ENCODE measurements around the gene TRIP12. TPM values are rescaled to one million over a fixed set of nuclear protein-coding genes. Genes with fewer than 3 reads are reported as not detected.

TRIP12 gene
- polyA plus RNA-seq, 3 donors, result 22.2 to 56.7 (median 44.0) TPM

DNA sequence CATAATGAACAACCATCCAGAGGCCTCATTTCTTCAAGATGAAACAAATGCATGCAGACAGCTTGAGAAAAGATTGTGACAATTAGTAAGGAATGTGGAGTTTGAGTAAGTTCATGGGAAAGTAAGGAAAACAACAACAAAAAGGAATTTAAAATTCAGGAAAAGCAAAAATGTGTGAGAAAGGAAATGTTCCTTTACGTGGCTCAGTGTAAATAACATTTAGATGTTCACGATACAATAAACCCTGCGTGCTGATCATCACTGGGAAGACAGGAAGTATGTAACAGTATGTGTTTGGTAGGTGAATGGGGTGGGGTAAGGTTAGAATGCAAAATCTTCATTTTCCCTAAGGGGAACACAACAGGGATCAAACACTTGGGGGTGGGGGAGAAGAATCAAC, 72.7 kb downstream of the TRIP12 start:
- no peak overlapping the region for H3K27ac ChIP-seq (ENCODE audit: low read depth in 1 of 2, low read length in 2 of 2)
- Mint-ChIP-seq H3K27ac (peak overlapping the region in 2 of 7 donors; percentile 31 to 47), H3K9me3 (no peaks in the 10 kb centered on the region), H3K4me1 (peaks cover 11% of the 10 kb centered on the region), H3K27me3 (ENCODE audit: low read depth in 3 of 3) (no peaks in the 10 kb centered on the region), H3K4me3 (no peak overlapping the region), H3K36me3 (peaks cover 45 to 64% of the 10 kb centered on the region in 2 donors)
- no peak overlapping the region for H3K4me3 ChIP-seq (replicated peaks in 1 of 3; ENCODE audit: low read depth in 2 of 3, low read length in 3 of 3)
- TF ChIP-seq, protein P1, sequence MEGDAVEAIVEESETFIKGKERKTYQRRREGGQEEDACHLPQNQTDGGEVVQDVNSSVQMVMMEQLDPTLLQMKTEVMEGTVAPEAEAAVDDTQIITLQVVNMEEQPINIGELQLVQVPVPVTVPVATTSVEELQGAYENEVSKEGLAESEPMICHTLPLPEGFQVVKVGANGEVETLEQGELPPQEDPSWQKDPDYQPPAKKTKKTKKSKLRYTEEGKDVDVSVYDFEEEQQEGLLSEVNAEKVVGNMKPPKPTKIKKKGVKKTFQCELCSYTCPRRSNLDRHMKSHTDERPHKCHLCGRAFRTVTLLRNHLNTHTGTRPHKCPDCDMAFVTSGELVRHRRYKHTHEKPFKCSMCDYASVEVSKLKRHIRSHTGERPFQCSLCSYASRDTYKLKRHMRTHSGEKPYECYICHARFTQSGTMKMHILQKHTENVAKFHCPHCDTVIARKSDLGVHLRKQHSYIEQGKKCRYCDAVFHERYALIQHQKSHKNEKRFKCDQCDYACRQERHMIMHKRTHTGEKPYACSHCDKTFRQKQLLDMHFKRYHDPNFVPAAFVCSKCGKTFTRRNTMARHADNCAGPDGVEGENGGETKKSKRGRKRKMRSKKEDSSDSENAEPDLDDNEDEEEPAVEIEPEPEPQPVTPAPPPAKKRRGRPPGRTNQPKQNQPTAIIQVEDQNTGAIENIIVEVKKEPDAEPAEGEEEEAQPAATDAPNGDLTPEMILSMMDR (IDR thresholded peaks at IDR 0.05), result no peak
- H3K4me2 ChIP-seq (replicated peaks; ENCODE audit: extremely low read depth, low read length, poor library complexity, severe bottlenecking), result no peak overlapping the region
- H4K20me1 ChIP-seq (ENCODE audit: insufficient read depth, low read length), result peaks cover 96% of the 10 kb centered on the region
- intact Hi-C loops (cut with micrococcal nuclease), result no loop called here
- no peak overlapping the region for H2AFZ ChIP-seq (ENCODE audit: insufficient read depth, low read depth, low read length, poor library complexity, severe bottlenecking)
- DNase-seq, result no peak
- H3K27me3 ChIP-seq (ENCODE audit: control insufficient read depth in 2 of 2, insufficient read depth in 2 of 2, low read length in 2 of 2), result no peaks in the 10 kb centered on the region
- peaks cover 0 to 4% of the 10 kb centered on the region in 2 donors for H3K4me1 ChIP-seq (ENCODE audit: control insufficient read depth in 1 of 2, insufficient read depth in 2 of 2, low read length in 2 of 2)
- peaks cover 71% of the 10 kb centered on the region for H3K79me2 ChIP-seq (ENCODE audit: insufficient read depth, low read length)
- H3K9ac ChIP-seq (ENCODE audit: insufficient read depth, low read length, poor library complexity, severe bottlenecking), result no peak overlapping the region
- H3K36me3 ChIP-seq (replicated peaks in 1 of 2; ENCODE audit: control insufficient read depth in 1 of 2, insufficient read depth in 2 of 2, low read length in 2 of 2), result peaks cover 19 to 76% of the 10 kb centered on the region in 2 donors
- 100% methylated on average over 1 of the region's 3 CpGs for WGBS (ENCODE audit: insufficient coverage)
- H3K9me3 ChIP-seq (replicated peaks in 1 of 2; ENCODE audit: control insufficient read depth in 1 of 2, insufficient read depth in 1 of 2, low read length in 2 of 2), result no peaks in the 10 kb centered on the region

DNA sequence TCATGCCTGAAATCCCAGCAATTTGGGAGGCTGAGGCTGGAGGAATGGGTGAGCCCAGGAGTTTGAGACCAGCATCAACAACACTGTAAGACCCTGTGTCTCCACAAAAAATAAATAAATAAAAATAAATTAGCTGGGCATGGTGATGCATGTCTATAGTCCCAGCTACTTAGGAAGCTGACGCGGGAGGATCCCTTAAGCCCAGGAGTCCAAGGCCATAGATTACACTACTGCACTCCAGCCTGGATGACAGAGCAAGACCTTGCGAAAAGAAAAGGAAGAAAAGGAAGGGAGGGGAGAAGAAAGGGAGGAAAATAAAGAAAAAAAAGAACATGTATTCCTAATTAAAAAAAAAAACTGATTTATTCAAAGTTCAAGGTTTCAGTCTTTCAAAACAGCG, 78.2 kb downstream of the TRIP12 start:
- DNase-seq, result no peak
- Histone ChIP-seq H4K20me1 (ENCODE audit: insufficient read depth, low read length) (peaks cover 100% of the 10 kb centered on the region), H3K4me1 (ENCODE audit: control insufficient read depth in 1 of 2, insufficient read depth in 2 of 2, low read length in 2 of 2) (no peaks in the 10 kb centered on the region), H3K4me3 (replicated peaks in 1 of 3; ENCODE audit: low read depth in 2 of 3, low read length in 3 of 3) (no peak overlapping the region), H3K79me2 (ENCODE audit: insufficient read depth, low read length) (peaks cover 68% of the 10 kb centered on the region), H3K9ac (ENCODE audit: insufficient read depth, low read length, poor library complexity, severe bottlenecking) (no peak overlapping the region), H2AFZ (ENCODE audit: insufficient read depth, low read depth, low read length, poor library complexity, severe bottlenecking) (no peak overlapping the region), H3K9me3 (replicated peaks in 1 of 2; ENCODE audit: control insufficient read depth in 1 of 2, insufficient read depth in 1 of 2, low read length in 2 of 2) (no peaks in the 10 kb centered on the region), H3K27me3 (ENCODE audit: control insufficient read depth in 2 of 2, insufficient read depth in 2 of 2, low read length in 2 of 2) (no peaks in the 10 kb centered on the region), H3K36me3 (replicated peaks in 1 of 2; ENCODE audit: control insufficient read depth in 1 of 2, insufficient read depth in 2 of 2, low read length in 2 of 2) (peaks cover 52 to 88% of the 10 kb centered on the region in 2 donors), H3K27ac (ENCODE audit: low read depth in 1 of 2, low read length in 2 of 2) (no peak overlapping the region), H3K4me2 (replicated peaks; ENCODE audit: extremely low read depth, low read length, poor library complexity, severe bottlenecking) (no peak overlapping the region)
- Mint-ChIP-seq H3K27ac (no peak overlapping the region), H3K9me3 (no peaks in the 10 kb centered on the region), H3K27me3 (ENCODE audit: low read depth in 3 of 3) (no peaks in the 10 kb centered on the region), H3K4me3 (no peak overlapping the region), H3K4me1 (no peaks in the 10 kb centered on the region), H3K36me3 (peaks cover 50 to 71% of the 10 kb centered on the region in 2 donors)
- intact Hi-C loops (cut with micrococcal nuclease), result no loop called here
- WGBS (ENCODE audit: insufficient coverage), result no CpG with 5 or more reads among the region's 4 CpGs
- TF ChIP-seq, protein P1 (IDR thresholded peaks at IDR 0.05), result no peak
